Measurements from ENCODE around the gene APCDD1L.

DNA sequence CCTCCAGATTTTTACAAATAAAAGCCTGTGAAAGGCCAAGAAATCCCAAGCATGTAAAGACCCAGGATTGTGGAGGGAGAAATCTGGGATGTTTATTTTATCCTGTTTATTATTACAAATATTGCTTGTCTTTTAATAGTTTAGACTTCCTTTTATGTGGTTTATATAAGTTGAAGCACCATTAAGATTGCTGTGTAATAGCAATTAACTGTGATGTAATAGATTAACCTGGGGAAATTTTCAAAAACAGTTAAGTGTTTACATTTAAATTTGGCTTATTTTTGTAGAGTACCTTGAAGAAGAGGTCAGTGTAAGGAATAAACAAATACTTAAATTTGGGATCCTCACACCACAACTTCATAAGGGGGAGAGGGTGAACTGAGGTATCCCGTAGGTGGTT lies 99.1 kb downstream of the APCDD1L start:
- TF ChIP-seq, protein P1, sequence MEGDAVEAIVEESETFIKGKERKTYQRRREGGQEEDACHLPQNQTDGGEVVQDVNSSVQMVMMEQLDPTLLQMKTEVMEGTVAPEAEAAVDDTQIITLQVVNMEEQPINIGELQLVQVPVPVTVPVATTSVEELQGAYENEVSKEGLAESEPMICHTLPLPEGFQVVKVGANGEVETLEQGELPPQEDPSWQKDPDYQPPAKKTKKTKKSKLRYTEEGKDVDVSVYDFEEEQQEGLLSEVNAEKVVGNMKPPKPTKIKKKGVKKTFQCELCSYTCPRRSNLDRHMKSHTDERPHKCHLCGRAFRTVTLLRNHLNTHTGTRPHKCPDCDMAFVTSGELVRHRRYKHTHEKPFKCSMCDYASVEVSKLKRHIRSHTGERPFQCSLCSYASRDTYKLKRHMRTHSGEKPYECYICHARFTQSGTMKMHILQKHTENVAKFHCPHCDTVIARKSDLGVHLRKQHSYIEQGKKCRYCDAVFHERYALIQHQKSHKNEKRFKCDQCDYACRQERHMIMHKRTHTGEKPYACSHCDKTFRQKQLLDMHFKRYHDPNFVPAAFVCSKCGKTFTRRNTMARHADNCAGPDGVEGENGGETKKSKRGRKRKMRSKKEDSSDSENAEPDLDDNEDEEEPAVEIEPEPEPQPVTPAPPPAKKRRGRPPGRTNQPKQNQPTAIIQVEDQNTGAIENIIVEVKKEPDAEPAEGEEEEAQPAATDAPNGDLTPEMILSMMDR (IDR thresholded peaks at IDR 0.05; ENCODE audit: insufficient read depth, low read depth, low read length): no peak
- TF ChIP-seq EZH2 (IDR thresholded peaks at IDR 0.05; ENCODE audit: insufficient read depth, low read length): no peak
